Tibial nerve (tissue), 4 donors: Measurements from ENCODE around the gene EGLN3. TPM values are rescaled to one million over a fixed set of nuclear protein-coding genes. Genes with fewer than 3 reads are reported as not detected.
"Not testable (repeated sequence)": the region's sequence is repeated elsewhere in the genome, so short reads cannot be mapped to it uniquely, and the experiment has no call there.

Experiments
- DNase-seq, 2 donors: peaks; one replicate each; pipeline ENCODE4 v3.0.0-alpha.2; 2019; ENCODE audit warnings: low spot score in 2 of 2
- H3K27ac ChIP-seq, 4 donors: fragments of 200-600 bp; sonication (generic) in 3 of 4; one replicate each; pipeline ENCODE4 v1.5.1; 2017 to 2019; ENCODE audit warnings: mild to moderate bottlenecking in 1 of 4
- H3K27me3 ChIP-seq, 2 donors: fragments of 200-600 bp; sonication (generic) in 1 of 2; one replicate each; pipeline versions ENCODE4 v1.5.1 to v1.6.0; 2017 to 2019
- H3K36me3 ChIP-seq, 3 donors: fragments of 200-600 bp; sonication (generic); one replicate each; pipeline ENCODE4 v1.5.1; 2018 to 2019
- H3K4me1 ChIP-seq, 4 donors: fragments of 200-600 bp; sonication (generic) in 3 of 4; one replicate each; pipeline ENCODE4 v1.5.1; 2017 to 2019
- H3K4me3 ChIP-seq, 4 donors: fragments of 200-600 bp; sonication (generic) in 3 of 4; one replicate each; pipeline ENCODE4 v1.5.1; 2017 to 2019; ENCODE audit warnings: mild to moderate bottlenecking in 1 of 4, moderate library complexity in 1 of 4
- H3K9me3 ChIP-seq, 4 donors: fragments of 200-600 bp; sonication (generic) in 3 of 4; one replicate each; pipeline ENCODE4 v1.5.1; 2017 to 2019
- CTCF ChIP-seq, 5 experiments: fragments of 200-600 bp in 3 of 5; fragments of 450-650 bp in 2 of 5; sonication (generic) in 3 of 5; IDR thresholded peaks; one replicate each; pipeline ENCODE4 v1.5.1; 2016 to 2019; ENCODE audit warnings: antibody characterized with exemption in 5 of 5, mild to moderate bottlenecking in 3 of 5, moderate library complexity in 2 of 5
- EP300 ChIP-seq, 2 donors: sonication (generic); formaldehyde crosslinking; IDR thresholded peaks; one replicate each; pipeline ENCODE4 v1.6.1; 2017; ENCODE audit warnings: antibody characterized with exemption in 2 of 2, mild to moderate bottlenecking in 1 of 2
- POLR2A ChIP-seq, 2 donors: fragments of 450-650 bp; IDR thresholded peaks; one replicate each; pipeline ENCODE4 v1.6.1; 2017; ENCODE audit warnings: antibody characterized with exemption in 2 of 2, mild to moderate bottlenecking in 2 of 2, moderate library complexity in 2 of 2
- WGBS, 2 donors: methylation state at CpG; one replicate each; pipeline ENCODE4 v1.1.5; 2018; 5-methylcytosine and 5-hydroxymethylcytosine counted together
- total RNA-seq, 4 donors: library from RNA; depleted of rRNA; stranded (reverse); fragments of >200 nt; gene quantifications; one replicate each; pipeline ENCODE4 v1.1.0, GENCODE V29; 2016

Gene EGLN3
- total RNA-seq, 4 donors from 2014 or later: 6.9 to 9.2 (median 7.9) TPM

GRCh38 chr14:33932033-33932432, 18.8 kb downstream of the EGLN3 start:
- WGBS, 2 donors: 96 to 98% methylated on average over 3 of the region's 3 CpGs
- H3K4me3 ChIP-seq: no peak overlapping the region
- H3K36me3 ChIP-seq: no peaks in the 10 kb centered on the region
- TF ChIP-seq CTCF (IDR thresholded peaks at IDR 0.05) (no peak), EP300 (IDR thresholded peaks at IDR 0.05) (no peak), POLR2A (IDR thresholded peaks at IDR 0.05) (no peak)
- H3K9me3 ChIP-seq: no peaks in the 10 kb centered on the region
- no peak for DNase-seq
- H3K27ac ChIP-seq: no peak overlapping the region
- H3K4me1 ChIP-seq: no peaks in the 10 kb centered on the region
- H3K27me3 ChIP-seq: no peaks in the 10 kb centered on the region

GRCh38 chr14:33931461-33931860, 19.4 kb downstream of the EGLN3 start:
- Histone ChIP-seq H3K27ac (no peak overlapping the region), H3K4me3 (no peak overlapping the region), H3K4me1 (no peaks in the 10 kb centered on the region), H3K27me3 (no peaks in the 10 kb centered on the region), H3K9me3 (no peaks in the 10 kb centered on the region), H3K36me3 (no peaks in the 10 kb centered on the region)
- DNase-seq: no peak
- 69 to 100% methylated on average over 1 of the region's 1 CpG for WGBS, 2 donors
- no peak for TF ChIP-seq EP300 (IDR thresholded peaks at IDR 0.05)
- TF ChIP-seq POLR2A (IDR thresholded peaks at IDR 0.05): no peak

- no peaks in the 10 kb centered on the region for H3K4me1 ChIP-seq
- H3K4me3 ChIP-seq: no peak overlapping the region
- TF ChIP-seq EP300 (IDR thresholded peaks at IDR 0.05) (no peak), CTCF (IDR thresholded peaks at IDR 0.05) (no peak), POLR2A (IDR thresholded peaks at IDR 0.05) (no peak)
- H3K27me3 ChIP-seq: no peaks in the 10 kb centered on the region
- peak overlapping the region in 1 of 4 donors; percentile 3 for H3K27ac ChIP-seq
- H3K36me3 ChIP-seq: no peaks in the 10 kb centered on the region
- WGBS, 2 donors: 54 to 55% methylated on average over 2 of the region's 2 CpGs
- H3K9me3 ChIP-seq: no peaks in the 10 kb centered on the region
- no peak for DNase-seq
These were observed 20.4 kb downstream of the EGLN3 start for GRCh38 chr14:33930439-33930838.

GRCh38 chr14:33929799-33930408, 21.0 kb downstream of the EGLN3 start:
- TF ChIP-seq EP300 (IDR thresholded peaks at IDR 0.05) (no peak), POLR2A (IDR thresholded peaks at IDR 0.05) (no peak), CTCF (IDR thresholded peaks at IDR 0.05) (no peak)
- 58 to 59% methylated on average over 2 of the region's 2 CpGs for WGBS, 2 donors
- no peaks in the 10 kb centered on the region for H3K4me1 ChIP-seq
- H3K27ac ChIP-seq: peak overlapping the region in 1 of 4 donors; percentile 3
- H3K36me3 ChIP-seq: no peaks in the 10 kb centered on the region
- no peak overlapping the region for H3K4me3 ChIP-seq
- no peaks in the 10 kb centered on the region for H3K9me3 ChIP-seq
- no peaks in the 10 kb centered on the region for H3K27me3 ChIP-seq
- no peak for DNase-seq

GRCh38 chr14:33928895-33929294, 22.0 kb downstream of the EGLN3 start:
- H3K4me3 ChIP-seq: no peak overlapping the region
- no peak for TF ChIP-seq EP300 (IDR thresholded peaks at IDR 0.05)
- no peak for TF ChIP-seq CTCF (IDR thresholded peaks at IDR 0.05)
- H3K9me3 ChIP-seq: no peaks in the 10 kb centered on the region
- no peaks in the 10 kb centered on the region for H3K4me1 ChIP-seq
- no peaks in the 10 kb centered on the region for H3K27me3 ChIP-seq
- H3K27ac ChIP-seq: no peak overlapping the region
- no peak for DNase-seq
- H3K36me3 ChIP-seq: no peaks in the 10 kb centered on the region
- 88 to 89% methylated on average over 8 of the region's 8 CpGs for WGBS, 2 donors

- no peak for DNase-seq
- H3K4me1 ChIP-seq: no peaks in the 10 kb centered on the region
- TF ChIP-seq CTCF (IDR thresholded peaks at IDR 0.05) (no peak), POLR2A (IDR thresholded peaks at IDR 0.05) (no peak), EP300 (IDR thresholded peaks at IDR 0.05) (no peak)
- H3K9me3 ChIP-seq: no peaks in the 10 kb centered on the region
- no peak overlapping the region for H3K4me3 ChIP-seq
- H3K36me3 ChIP-seq: no peaks in the 10 kb centered on the region
- H3K27ac ChIP-seq: no peak overlapping the region
- WGBS, 2 donors: 71 to 75% methylated on average over 4 of the region's 4 CpGs
- no peaks in the 10 kb centered on the region for H3K27me3 ChIP-seq
These were observed 22.9 kb downstream of the EGLN3 start for GRCh38 chr14:33927944-33928343.

GRCh38 chr14:33926967-33927366, 23.9 kb downstream of the EGLN3 start:
- not testable (repeated sequence) for H3K9me3 ChIP-seq, H3K27ac ChIP-seq, DNase-seq, H3K4me1 ChIP-seq, H3K27me3 ChIP-seq, H3K4me3 ChIP-seq, H3K36me3 ChIP-seq
- 87 to 90% methylated on average over 4 of the region's 4 CpGs for WGBS, 2 donors
